Sigmoid colon (tissue), 7 donors: ENCODE measurements around the gene GJD2. TPM values are rescaled to one million over a fixed set of nuclear protein-coding genes. Genes with fewer than 3 reads are reported as not detected.

Experiments
- DNase-seq: peaks from one replicate; pipeline ENCODE4 v3.0.0-alpha.2; 2019
- H3K27ac ChIP-seq, 4 donors: fragments of 200-600 bp; sonication (generic); one replicate each; pipeline ENCODE4 v1.5.1; 2016 to 2019; ENCODE audit warnings: mild to moderate bottlenecking in 1 of 4
- H3K27me3 ChIP-seq, 3 donors: fragments of 200-600 bp; sonication (generic); one replicate each; pipeline ENCODE4 v1.5.1; 2019; ENCODE audit warnings: mild to moderate bottlenecking in 1 of 3
- H3K36me3 ChIP-seq, 4 donors: fragments of 200-600 bp; sonication (generic); one replicate each; pipeline ENCODE4 v1.5.1; 2016 to 2019
- H3K4me1 ChIP-seq, 4 donors: fragments of 200-600 bp; sonication (generic); one replicate each; pipeline ENCODE4 v1.5.1; 2017 to 2019
- H3K4me3 ChIP-seq, 4 donors: fragments of 200-600 bp; sonication (generic); one replicate each; pipeline ENCODE4 v1.5.1; 2017 to 2019; ENCODE audit warnings: mild to moderate bottlenecking in 2 of 4, moderate library complexity in 1 of 4
- H3K9me3 ChIP-seq, 4 donors: fragments of 200-600 bp in 3 of 4; sonication (generic) in 3 of 4; one replicate each; pipeline versions ENCODE4 v1.5.1 to v1.6.1; 2013 to 2019
- CTCF ChIP-seq, 4 experiments: fragments of 450-650 bp in 3 of 4; fragments of 200-600 bp in 1 of 4; IDR thresholded peaks; one replicate each; pipeline ENCODE4 v1.5.1; 2016 to 2019; ENCODE audit warnings: antibody characterized with exemption in 4 of 4, mild to moderate bottlenecking in 3 of 4, moderate library complexity in 2 of 4
- EP300 ChIP-seq, 4 donors: sonication (generic); formaldehyde crosslinking; IDR thresholded peaks; one replicate each; pipeline ENCODE4 v1.6.1; 2017; ENCODE audit warnings: antibody characterized with exemption in 4 of 4
- POLR2A ChIP-seq, 2 donors: fragments of 450-650 bp; IDR thresholded peaks; one replicate each; pipeline ENCODE4 v1.6.1; 2016; ENCODE audit warnings: antibody characterized with exemption in 2 of 2, mild to moderate bottlenecking in 2 of 2, moderate library complexity in 2 of 2
- POLR2AphosphoS5 ChIP-seq, 4 donors: sonication (generic); formaldehyde crosslinking; IDR thresholded peaks; one replicate each; pipeline ENCODE4 v1.6.1; 2017; ENCODE audit warnings: antibody characterized with exemption in 4 of 4
- WGBS, 2 donors: extraction: QIAGEN DNeasy Blood & Tissue Kit; methylation state at CpG; one replicate each; pipeline ENCODE4 v1.1.7; 2013; 5-methylcytosine and 5-hydroxymethylcytosine counted together
- intact Hi-C: fragments of 100-400 bp; cut with DNase I; formaldehyde crosslinking; loops from one replicate; pipeline ENCODE4 v1.15.1; 2023
- polyA plus RNA-seq, 3 donors: library from polyadenylated mRNA; stranded (reverse); fragments of 200-250 nt; gene quantifications; one replicate each; pipeline ENCODE4 v1.2.3, GENCODE V29; 2013
- total RNA-seq, 4 donors: library from RNA; depleted of rRNA; stranded (reverse); fragments of >200 nt; gene quantifications; one replicate each; pipeline ENCODE4 v1.1.0, GENCODE V29; 2016
- donor health status: healthy with polysubstance abuse.
- donor health status: Bipolar disorder and iron deficiency.
- donor health status: healthy.

GJD2 gene
- total and polyA plus RNA-seq, 7 donors = 0.28 TPM; not detected in 6

DNA sequence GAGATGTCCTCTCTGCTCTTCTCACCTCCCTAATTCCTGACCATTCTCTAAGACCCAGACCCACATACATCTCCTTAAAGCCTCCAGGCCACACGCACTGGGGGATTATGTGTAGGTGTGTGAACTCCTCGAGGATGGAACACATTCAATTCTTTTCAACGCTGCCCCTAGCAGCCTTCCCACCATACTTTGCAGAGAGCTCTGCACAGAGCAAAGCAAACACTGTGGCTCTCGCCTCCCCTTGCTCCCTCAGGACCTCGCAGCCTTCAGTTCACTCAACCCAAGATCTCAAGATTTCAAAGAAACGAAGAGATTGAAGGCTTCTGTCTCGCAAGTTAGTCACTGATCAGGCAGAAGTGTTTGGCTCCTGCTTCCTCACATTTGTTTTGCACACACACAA is 34.5 kb upstream of the GJD2 start:
- Histone ChIP-seq H3K36me3 (no peaks in the 10 kb centered on the region), H3K4me1 (no peaks in the 10 kb centered on the region), H3K9me3 (no peaks in the 10 kb centered on the region), H3K27me3 (peaks cover 0 to 5% (median 0%) of the 10 kb centered on the region in 3 donors), H3K4me3 (no peak overlapping the region), H3K27ac (no peak overlapping the region)
- WGBS, 2 donors = 67 to 75% methylated on average over 7 of the region's 7 CpGs
- TF ChIP-seq POLR2A (IDR thresholded peaks at IDR 0.05) = no peak
- no peak for TF ChIP-seq EP300 (IDR thresholded peaks at IDR 0.05)
- no peak for TF ChIP-seq CTCF (IDR thresholded peaks at IDR 0.05)
- no peak for TF ChIP-seq POLR2AphosphoS5 (IDR thresholded peaks at IDR 0.05)
- DNase-seq = no peak
- intact Hi-C loops = no loop called here

DNA sequence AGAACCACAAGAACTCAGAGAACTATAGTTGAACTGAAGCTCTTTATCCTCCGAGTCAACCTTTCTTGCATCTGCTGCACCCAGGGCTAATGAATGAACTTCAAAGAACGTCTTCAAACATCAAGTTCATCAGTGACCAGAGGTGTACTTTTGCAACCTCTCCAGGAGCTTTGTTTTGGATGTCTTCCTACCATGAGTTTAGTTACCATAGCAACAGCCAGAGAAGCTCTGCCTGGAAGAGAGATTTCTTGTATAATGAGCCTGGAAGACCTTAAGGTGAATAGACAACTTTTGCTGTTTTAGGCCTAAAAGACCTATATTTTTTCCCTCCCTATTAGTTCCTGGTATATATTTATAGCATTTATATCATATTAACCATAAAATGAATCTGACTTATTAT is 31.4 kb upstream of the GJD2 start:
- Histone ChIP-seq H3K4me1 (no peaks in the 10 kb centered on the region), H3K27ac (no peak overlapping the region), H3K4me3 (no peak overlapping the region), H3K9me3 (no peaks in the 10 kb centered on the region), H3K36me3 (no peaks in the 10 kb centered on the region), H3K27me3 (no peaks in the 10 kb centered on the region)
- no peak for DNase-seq
- intact Hi-C loops = no loop called here
- 72 to 86% methylated on average over 2 of the region's 2 CpGs for WGBS, 2 donors
- TF ChIP-seq CTCF (IDR thresholded peaks at IDR 0.05) (no peak), POLR2AphosphoS5 (IDR thresholded peaks at IDR 0.05) (no peak), POLR2A (IDR thresholded peaks at IDR 0.05) (no peak), EP300 (IDR thresholded peaks at IDR 0.05) (no peak)

DNA sequence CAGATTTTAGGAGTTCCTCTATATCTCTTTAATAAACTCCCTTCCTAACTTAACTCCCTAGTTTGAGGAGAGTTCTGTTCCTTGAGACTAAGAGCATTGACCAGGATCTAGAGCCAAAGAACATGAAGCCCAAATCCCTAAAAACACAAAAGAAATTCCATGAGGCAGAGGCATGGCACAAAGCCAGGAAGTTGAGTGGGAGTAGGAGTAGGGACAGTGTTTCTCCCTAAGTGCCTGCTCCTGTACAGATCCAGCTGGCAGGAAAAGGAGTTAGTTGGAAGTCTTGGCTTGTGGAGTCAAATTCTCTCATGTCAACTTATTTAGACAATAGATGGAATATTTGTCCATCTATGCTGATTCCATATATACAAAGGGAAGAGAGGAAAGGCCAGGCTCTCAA is 29.2 kb upstream of the GJD2 start:
- Histone ChIP-seq H3K27me3 (no peaks in the 10 kb centered on the region), H3K9me3 (no peaks in the 10 kb centered on the region), H3K27ac (no peak overlapping the region), H3K4me3 (no peak overlapping the region), H3K36me3 (no peaks in the 10 kb centered on the region), H3K4me1 (no peaks in the 10 kb centered on the region)
- intact Hi-C loops = no loop called here
- TF ChIP-seq EP300 (IDR thresholded peaks at IDR 0.05) (no peak), POLR2A (IDR thresholded peaks at IDR 0.05) (no peak), POLR2AphosphoS5 (IDR thresholded peaks at IDR 0.05) (no peak), CTCF (IDR thresholded peaks at IDR 0.05) (no peak)
- no peak for DNase-seq

DNA sequence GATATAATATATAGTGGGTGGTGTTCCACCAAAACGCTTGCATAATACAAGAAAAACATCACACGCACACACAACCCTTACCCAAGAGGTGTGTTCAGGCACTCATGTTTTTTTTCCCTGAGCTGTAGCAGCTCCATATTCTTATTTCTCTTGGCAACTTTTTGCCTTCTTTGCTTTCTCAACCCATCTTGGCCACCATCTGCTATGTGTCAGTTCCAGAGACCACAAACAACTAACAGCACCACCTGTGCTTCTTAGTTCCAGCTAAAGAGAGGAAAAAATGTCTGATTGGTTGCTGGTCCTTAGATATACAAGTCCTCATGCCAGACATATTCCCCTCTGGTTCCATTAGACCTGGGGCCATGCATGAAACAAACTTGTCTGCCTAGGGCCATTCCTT is 28.6 kb upstream of the GJD2 start:
- WGBS, 2 donors = 88 to 90% methylated on average over 2 of the region's 2 CpGs
- Histone ChIP-seq H3K36me3 (no peaks in the 10 kb centered on the region), H3K27ac (no peak overlapping the region), H3K27me3 (no peaks in the 10 kb centered on the region), H3K9me3 (no peaks in the 10 kb centered on the region), H3K4me1 (no peaks in the 10 kb centered on the region), H3K4me3 (no peak overlapping the region)
- DNase-seq = no peak
- intact Hi-C loops = no loop called here
- TF ChIP-seq POLR2AphosphoS5 (IDR thresholded peaks at IDR 0.05) (no peak), EP300 (IDR thresholded peaks at IDR 0.05) (no peak), CTCF (IDR thresholded peaks at IDR 0.05) (no peak), POLR2A (IDR thresholded peaks at IDR 0.05) (no peak)

DNA sequence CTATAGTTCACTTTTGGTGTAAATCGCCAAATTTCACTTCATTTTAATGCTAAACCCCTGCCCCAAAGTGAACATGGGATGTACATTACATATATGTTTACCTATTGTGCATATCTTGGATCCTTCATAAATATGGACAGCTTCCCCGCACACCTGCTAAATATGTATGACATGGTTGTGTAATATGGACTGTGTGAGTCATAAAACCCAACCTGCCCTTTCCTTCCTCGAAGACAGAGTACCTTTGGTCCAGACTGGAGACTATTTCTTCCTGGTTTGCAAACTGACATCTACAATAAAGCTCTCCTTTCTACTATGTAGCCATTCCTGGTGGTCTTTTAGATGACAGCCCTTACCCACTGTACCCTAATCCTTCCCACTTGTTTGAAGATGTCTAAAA is 28.1 kb upstream of the GJD2 start:
- H3K27ac ChIP-seq = no peak overlapping the region
- WGBS, 2 donors = 50 to 76% methylated on average over 3 of the region's 3 CpGs
- no peak for TF ChIP-seq CTCF (IDR thresholded peaks at IDR 0.05)
- TF ChIP-seq POLR2AphosphoS5 (IDR thresholded peaks at IDR 0.05) = no peak
- TF ChIP-seq EP300 (IDR thresholded peaks at IDR 0.05) = no peak
- TF ChIP-seq POLR2A (IDR thresholded peaks at IDR 0.05) = no peak
- H3K4me1 ChIP-seq = no peaks in the 10 kb centered on the region
- no peaks in the 10 kb centered on the region for H3K9me3 ChIP-seq
- no peak for DNase-seq
- no peaks in the 10 kb centered on the region for H3K27me3 ChIP-seq
- no peaks in the 10 kb centered on the region for H3K36me3 ChIP-seq
- no peak overlapping the region for H3K4me3 ChIP-seq
- intact Hi-C loops = no loop called here
